Astrocyte (in vitro differentiated cells and primary cell): ENCODE measurements around the gene EML6. TPM values are rescaled to one million over a fixed set of nuclear protein-coding genes. Genes with fewer than 3 reads are reported as not detected.

Experiments used
- DNase-seq: peaks from one replicate; pipeline ENCODE4 v3.0.0-alpha.2; 2010; ENCODE audit warnings: low read depth
- FAIRE-seq: peaks from 2 replicates; lab custom pipeline; 2011; peaks lifted over from hg19 to GRCh38; lab: Jason Lieb, UNC
- H2AFZ ChIP-seq: 2 replicates; pipeline ENCODE4 v1.6.0; 2012; ENCODE audit warnings: low read depth, low read length, inconsistent platforms
- H3K27ac ChIP-seq: 2 replicates; pipeline ENCODE4 v1.5.1; 2011; ENCODE audit warnings: low read depth, low read length, inconsistent platforms
- H3K27me3 ChIP-seq: 2 replicates; pipeline ENCODE4 v1.6.0; 2011; ENCODE audit warnings: low read length, inconsistent platforms; ENCODE audit not compliant: insufficient read depth
- H3K36me3 ChIP-seq: 2 replicates; pipeline ENCODE4 v1.5.1; 2011; ENCODE audit warnings: low read length, inconsistent platforms; ENCODE audit not compliant: insufficient read depth
- H3K4me1 ChIP-seq: 2 replicates; pipeline ENCODE4 v1.5.1; 2011; ENCODE audit warnings: low read length, inconsistent platforms; ENCODE audit not compliant: insufficient read depth
- H3K4me2 ChIP-seq: 2 replicates; pipeline ENCODE4 v1.6.0; 2012; ENCODE audit warnings: low read length, inconsistent platforms
- H3K4me3 ChIP-seq: 2 replicates; pipeline ENCODE4 v1.5.1; 2011; ENCODE audit warnings: low read depth, mild to moderate bottlenecking, low read length, inconsistent platforms; ENCODE audit not compliant: insufficient read depth
- H3K79me2 ChIP-seq: 2 replicates; pipeline ENCODE4 v1.6.0; 2012; ENCODE audit warnings: mild to moderate bottlenecking, low read length, inconsistent platforms; ENCODE audit not compliant: insufficient read depth
- H3K9ac ChIP-seq: 2 replicates; pipeline ENCODE4 v1.6.0; 2012; ENCODE audit warnings: mild to moderate bottlenecking, low read length, inconsistent platforms
- H3K9me3 ChIP-seq: 2 replicates; pipeline ENCODE4 v1.5.1; 2012; ENCODE audit warnings: low read depth, mild to moderate bottlenecking, low read length, inconsistent platforms; ENCODE audit not compliant: insufficient read depth
- H4K20me1 ChIP-seq: 2 replicates; pipeline ENCODE4 v1.6.0; 2012; ENCODE audit warnings: low read length, inconsistent platforms; ENCODE audit not compliant: insufficient read depth
- H3K27ac Mint-ChIP-seq: one replicate; pipeline ENCODE4 v1.8.0; 2021; ENCODE audit warnings: mild to moderate bottlenecking, mixed read lengths; ENCODE audit not compliant: unreplicated experiment
- H3K27me3 Mint-ChIP-seq: one replicate; pipeline ENCODE4 v1.8.0; 2021; ENCODE audit warnings: low read depth, mixed read lengths; ENCODE audit not compliant: unreplicated experiment
- H3K36me3 Mint-ChIP-seq: one replicate; pipeline ENCODE4 v1.8.0; 2021; ENCODE audit warnings: low read depth, mixed read lengths; ENCODE audit not compliant: unreplicated experiment
- H3K4me1 Mint-ChIP-seq: one replicate; pipeline ENCODE4 v1.8.0; 2021; ENCODE audit warnings: low read depth, mixed read lengths; ENCODE audit not compliant: unreplicated experiment
- H3K4me3 Mint-ChIP-seq: one replicate; pipeline ENCODE4 v1.8.0; 2021; ENCODE audit warnings: mild to moderate bottlenecking, moderate library complexity, mixed read lengths; ENCODE audit not compliant: unreplicated experiment
- H3K9me3 Mint-ChIP-seq: one replicate; pipeline ENCODE4 v1.8.0; 2021; ENCODE audit warnings: mild to moderate bottlenecking, mixed read lengths; ENCODE audit not compliant: unreplicated experiment
- EZH2 ChIP-seq: IDR thresholded peaks from 2 replicates; pipeline ENCODE4 v1.6.1; 2012; ENCODE audit warnings: mild to moderate bottlenecking, low read length, inconsistent platforms; ENCODE audit not compliant: insufficient read depth
- total RNA-seq: library from RNA; stranded (reverse); gene quantifications from 2 replicates; pipeline ENCODE4 v1.2.1, GENCODE V29; 2021
- TF ChIP-seq, protein P1 (sequence below): IDR thresholded peaks from 2 replicates; pipeline ENCODE4 v1.5.1; 2011; ENCODE audit warnings: low read depth, mild to moderate bottlenecking, inconsistent platforms, low read length, moderate library complexity; ENCODE audit not compliant: insufficient read depth

The EML6 gene
- total RNA-seq, 1 donor from 2014 or later = 0.23 TPM

- H3K4me1 ChIP-seq = peaks cover 7% of the 10 kb centered on the region
- peaks cover 3% of the 10 kb centered on the region for H4K20me1 ChIP-seq
- no peak overlapping the region for H3K4me3 Mint-ChIP-seq
- H3K27me3 Mint-ChIP-seq = peaks cover 5% of the 10 kb centered on the region
- H3K4me1 Mint-ChIP-seq = peaks cover 7% of the 10 kb centered on the region
- no peak overlapping the region for H3K4me3 ChIP-seq
- H3K9ac ChIP-seq = no peak overlapping the region
- H3K27ac ChIP-seq = no peak overlapping the region
- no peak for TF ChIP-seq EZH2
- TF ChIP-seq, protein P1, sequence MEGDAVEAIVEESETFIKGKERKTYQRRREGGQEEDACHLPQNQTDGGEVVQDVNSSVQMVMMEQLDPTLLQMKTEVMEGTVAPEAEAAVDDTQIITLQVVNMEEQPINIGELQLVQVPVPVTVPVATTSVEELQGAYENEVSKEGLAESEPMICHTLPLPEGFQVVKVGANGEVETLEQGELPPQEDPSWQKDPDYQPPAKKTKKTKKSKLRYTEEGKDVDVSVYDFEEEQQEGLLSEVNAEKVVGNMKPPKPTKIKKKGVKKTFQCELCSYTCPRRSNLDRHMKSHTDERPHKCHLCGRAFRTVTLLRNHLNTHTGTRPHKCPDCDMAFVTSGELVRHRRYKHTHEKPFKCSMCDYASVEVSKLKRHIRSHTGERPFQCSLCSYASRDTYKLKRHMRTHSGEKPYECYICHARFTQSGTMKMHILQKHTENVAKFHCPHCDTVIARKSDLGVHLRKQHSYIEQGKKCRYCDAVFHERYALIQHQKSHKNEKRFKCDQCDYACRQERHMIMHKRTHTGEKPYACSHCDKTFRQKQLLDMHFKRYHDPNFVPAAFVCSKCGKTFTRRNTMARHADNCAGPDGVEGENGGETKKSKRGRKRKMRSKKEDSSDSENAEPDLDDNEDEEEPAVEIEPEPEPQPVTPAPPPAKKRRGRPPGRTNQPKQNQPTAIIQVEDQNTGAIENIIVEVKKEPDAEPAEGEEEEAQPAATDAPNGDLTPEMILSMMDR = no peak
- H3K79me2 ChIP-seq = no peaks in the 10 kb centered on the region
- FAIRE-seq = no peak
- no peaks in the 10 kb centered on the region for H3K9me3 Mint-ChIP-seq
- no peak overlapping the region for H2AFZ ChIP-seq
- H3K36me3 Mint-ChIP-seq = no peaks in the 10 kb centered on the region
- no peaks in the 10 kb centered on the region for H3K36me3 ChIP-seq
- DNase-seq = no peak
- no peaks in the 10 kb centered on the region for H3K27me3 ChIP-seq
- H3K27ac Mint-ChIP-seq = no peak overlapping the region
- H3K4me2 ChIP-seq = no peak overlapping the region
- no peaks in the 10 kb centered on the region for H3K9me3 ChIP-seq
These were observed 39.9 kb upstream of the EML6 start for GRCh38 chr2:54683596-54683995.

GRCh38 chr2:54685263-54685775, 38.1 kb upstream of the EML6 start:
- Histone ChIP-seq H3K36me3 (no peaks in the 10 kb centered on the region), H4K20me1 (peaks cover 3% of the 10 kb centered on the region), H3K79me2 (no peaks in the 10 kb centered on the region), H3K27ac (no peak overlapping the region), H3K4me3 (no peak overlapping the region), H3K9ac (no peak overlapping the region), H3K9me3 (no peaks in the 10 kb centered on the region), H3K27me3 (no peaks in the 10 kb centered on the region), H3K4me1 (peaks cover 6% of the 10 kb centered on the region), H3K4me2 (no peak overlapping the region), H2AFZ (no peak overlapping the region)
- Mint-ChIP-seq H3K4me1 (peaks cover 3% of the 10 kb centered on the region), H3K27ac (no peak overlapping the region), H3K27me3 (peaks cover 3% of the 10 kb centered on the region), H3K36me3 (no peaks in the 10 kb centered on the region), H3K9me3 (no peaks in the 10 kb centered on the region), H3K4me3 (no peak overlapping the region)
- TF ChIP-seq, protein P1 = no peak
- TF ChIP-seq EZH2 = no peak
- DNase-seq = no peak
- FAIRE-seq = no peak

GRCh38 chr2:54687595-54688152, 35.8 kb upstream of the EML6 start:
- Histone ChIP-seq H3K27ac (no peak overlapping the region), H3K9me3 (no peaks in the 10 kb centered on the region), H4K20me1 (no peaks in the 10 kb centered on the region), H3K4me1 (no peaks in the 10 kb centered on the region), H3K4me3 (no peak overlapping the region), H3K36me3 (no peaks in the 10 kb centered on the region), H3K27me3 (no peaks in the 10 kb centered on the region), H3K9ac (no peak overlapping the region), H3K79me2 (no peaks in the 10 kb centered on the region), H2AFZ (no peak overlapping the region), H3K4me2 (no peak overlapping the region)
- FAIRE-seq (no peak), DNase-seq (no peak)
- Mint-ChIP-seq H3K36me3 (no peaks in the 10 kb centered on the region), H3K4me3 (no peak overlapping the region), H3K27me3 (peaks cover 3% of the 10 kb centered on the region), H3K27ac (no peak overlapping the region), H3K4me1 (no peaks in the 10 kb centered on the region), H3K9me3 (peaks cover 5% of the 10 kb centered on the region)
- TF ChIP-seq, protein P1 = no peak
- no peak for TF ChIP-seq EZH2
